Inflammatory macrophage treated with lipopolysaccharide for 1 hour (primary cell): ENCODE results near the gene EIF2B4.
"Not testable (repeated sequence)": the region's sequence is repeated elsewhere in the genome, so short reads cannot be mapped to it uniquely, and the experiment has no call there.

Experiments
- DNase-seq, 2 donors: peaks; one replicate each; pipeline ENCODE4 v3.0.0-alpha.2; 2020 to 2022

Gene EIF2B4

DNA sequence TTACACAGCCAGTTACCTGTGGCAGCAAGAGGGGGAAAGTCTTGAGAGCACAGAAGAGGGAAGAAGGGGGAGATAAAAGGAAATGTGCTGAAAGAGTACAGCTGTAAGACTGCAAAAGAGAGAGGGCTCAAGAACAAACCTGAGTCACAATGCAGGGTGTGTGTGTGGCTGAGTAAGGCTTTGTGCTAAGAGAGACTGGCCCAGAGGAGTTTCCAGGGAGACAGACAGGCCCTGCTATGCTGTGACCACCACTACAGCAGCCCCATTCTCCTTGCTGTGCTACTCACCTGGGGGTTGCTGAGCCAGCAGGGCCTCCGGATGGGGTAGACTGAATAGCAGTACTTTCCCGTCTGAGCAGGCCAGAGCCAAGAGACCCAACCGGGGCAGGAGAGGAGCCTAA, 34.8 kb downstream of the EIF2B4 start:
- DNase-seq = no peak

DNA sequence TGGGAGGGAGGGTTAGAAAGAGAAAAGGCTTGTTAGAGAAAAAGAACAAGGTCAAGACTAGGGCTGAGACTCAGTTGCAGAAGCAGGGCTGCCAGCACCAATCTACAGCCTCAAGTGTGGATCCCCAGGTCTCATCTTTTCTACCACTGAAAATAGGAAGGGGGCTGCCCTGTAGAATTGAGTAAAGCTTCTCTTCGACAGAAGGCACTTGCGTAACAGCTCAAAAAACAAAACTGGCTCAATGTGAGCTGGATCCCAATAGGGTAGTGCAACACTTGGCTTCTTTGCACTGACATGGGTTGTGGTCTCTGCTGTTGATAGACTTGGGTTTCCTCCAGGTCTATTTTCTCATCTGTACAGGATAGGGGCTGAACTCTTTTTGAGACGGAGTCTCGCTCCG, 45.4 kb downstream of the EIF2B4 start:
- no peak for DNase-seq

DNA sequence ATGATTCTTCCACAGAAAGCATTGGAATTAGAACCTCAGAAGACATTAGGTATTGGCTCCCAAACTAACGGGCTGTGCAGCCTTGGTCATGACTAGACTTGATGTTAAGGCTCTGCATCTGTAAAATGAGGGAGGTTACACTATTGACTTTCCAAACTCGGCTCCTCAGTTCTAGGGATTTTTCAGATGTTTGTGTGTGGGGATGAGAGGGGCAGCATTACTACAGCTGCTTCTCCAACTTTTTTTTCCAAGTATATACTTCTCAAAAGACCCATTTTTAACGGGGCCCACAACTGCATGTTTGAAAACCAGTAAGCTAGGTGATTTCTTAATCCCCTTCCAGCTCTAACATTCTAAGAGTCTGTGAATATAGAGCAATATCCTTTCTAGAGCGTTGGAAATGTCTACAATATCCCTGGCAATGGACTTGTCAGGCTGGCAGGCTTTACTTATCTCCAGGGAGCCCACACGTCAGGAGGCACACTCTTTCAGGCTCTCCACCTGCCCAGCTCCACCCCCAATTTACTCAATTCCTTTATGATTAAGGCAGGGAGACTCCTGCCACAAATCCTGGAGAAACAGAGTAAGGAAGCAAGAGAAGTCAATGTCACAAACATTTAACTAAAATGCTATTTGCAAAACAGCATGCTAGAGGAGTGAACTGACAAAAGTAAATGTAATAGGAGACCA, 46.4 kb downstream of the EIF2B4 start:
- DNase-seq = no peak

DNA sequence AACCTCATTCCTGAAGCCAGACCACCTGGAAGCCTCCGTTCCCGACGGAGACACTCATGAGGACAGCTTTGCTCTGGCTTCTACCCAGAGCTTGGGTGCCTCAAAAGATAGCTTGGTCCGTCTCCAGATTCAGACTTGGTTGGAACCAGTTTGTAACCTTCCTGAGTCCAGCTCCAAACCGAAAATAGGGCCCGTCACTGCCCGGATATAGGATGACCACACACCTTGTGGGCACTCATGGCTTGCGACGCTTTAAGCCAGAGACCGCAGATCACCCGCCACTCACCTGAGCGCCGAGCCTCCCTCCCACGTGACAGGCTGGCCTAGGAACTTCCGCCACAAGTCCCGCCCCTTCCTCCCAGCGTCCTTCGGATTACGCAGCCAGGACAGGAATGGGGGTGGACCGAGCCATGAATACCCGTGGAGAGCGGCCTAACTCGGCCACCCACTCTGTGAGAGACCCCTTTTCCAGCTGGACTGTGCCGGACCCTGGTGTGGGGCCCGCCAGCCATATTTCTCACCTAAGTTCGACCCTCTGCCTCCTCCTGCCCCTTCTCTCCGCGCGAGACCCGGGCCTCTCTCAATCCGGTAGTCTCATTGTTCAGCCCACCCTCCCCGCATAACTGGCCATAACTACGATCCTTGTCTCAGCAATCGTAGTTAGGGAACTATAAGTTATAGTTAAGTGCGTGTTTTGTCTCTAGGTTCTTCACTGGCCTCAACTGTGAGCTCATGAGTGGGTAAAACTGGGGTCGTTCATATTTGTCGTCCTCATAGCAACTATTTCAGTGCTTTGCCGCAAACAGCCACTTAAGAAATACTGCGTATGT, 47.2 kb downstream of the EIF2B4 start, which contains the start of gene MPV17:
MPV17 (minus strand) TSS at position 332 of the 830 bp plus-strand sequence. CDS start 580 bp downstream, outside the sequence.
- DNase-seq = peak; percentile 84

DNA sequence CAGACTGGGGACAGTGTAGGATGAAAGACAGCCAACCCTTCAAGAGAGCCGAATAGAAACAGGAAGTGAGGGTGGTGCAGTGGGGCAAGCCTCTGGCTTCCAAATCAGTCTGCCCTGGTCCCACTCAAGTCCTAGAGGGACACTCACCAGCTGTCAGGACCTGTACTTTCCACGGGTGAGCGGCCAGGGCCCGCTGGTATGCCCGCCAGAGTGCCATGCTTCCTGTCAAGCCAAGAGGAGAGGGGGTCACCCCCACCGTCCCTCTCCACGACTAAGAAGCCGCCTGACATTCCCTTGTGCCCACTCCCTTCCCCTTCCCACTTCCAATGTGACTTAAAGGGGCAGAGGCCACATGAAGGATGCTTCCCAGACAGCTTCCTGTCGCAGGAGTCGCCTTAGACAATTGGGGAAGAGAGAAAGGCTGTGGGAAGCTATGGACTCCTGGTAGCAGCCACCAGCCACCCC, 47.8 kb downstream of the EIF2B4 start:
- peak; percentile 35 to 54 for DNase-seq

DNA sequence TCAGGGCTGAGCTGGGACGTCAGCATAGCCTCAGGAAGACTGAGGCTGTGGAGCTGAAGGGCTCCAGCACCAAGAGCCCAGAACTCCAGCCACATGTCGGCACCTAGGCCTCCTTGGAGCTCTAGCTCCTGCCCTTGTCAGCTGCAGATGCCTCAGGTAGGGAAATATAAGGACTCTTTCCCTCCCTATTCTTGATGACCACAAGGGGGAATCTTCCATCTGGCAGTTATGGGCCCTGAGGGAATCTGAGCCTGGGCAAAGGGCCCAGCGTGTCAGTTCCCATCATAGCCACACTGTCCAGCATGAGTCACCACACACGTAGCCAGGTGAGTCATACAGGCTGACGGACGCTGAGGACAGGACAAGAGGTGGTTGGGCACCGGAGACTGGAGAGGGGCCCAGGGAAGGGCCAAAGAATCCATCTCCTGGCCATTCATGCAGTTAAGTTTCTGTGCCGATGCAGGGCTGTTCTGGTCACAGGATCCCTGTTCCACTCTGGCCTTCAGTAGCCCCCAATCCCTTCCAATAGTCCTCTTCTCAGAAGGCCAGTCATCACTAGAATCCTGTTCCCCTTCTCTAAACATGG, 49.1 kb downstream of the EIF2B4 start:
- DNase-seq = peak; percentile 25 to 68

DNA sequence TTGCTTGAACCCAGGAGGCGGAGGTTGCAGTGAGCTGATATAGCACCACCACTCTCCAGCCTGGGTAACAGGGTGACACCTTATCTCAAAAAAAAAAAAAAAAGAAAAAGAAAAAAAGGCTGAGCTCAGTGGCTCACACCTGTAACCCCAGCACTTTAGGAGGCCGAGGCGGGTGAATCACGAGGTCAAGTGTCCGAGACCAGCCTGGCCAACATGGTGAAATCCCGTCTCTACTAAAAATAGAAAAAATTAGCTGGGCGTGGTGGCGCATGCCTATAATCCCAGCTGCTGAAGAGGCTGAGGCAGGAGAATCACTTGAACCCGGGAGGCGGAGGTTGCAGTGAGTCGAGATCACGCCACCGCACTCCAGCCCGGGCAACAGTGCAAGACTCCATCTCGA, 50.3 kb downstream of the EIF2B4 start:
- not testable (repeated sequence) for DNase-seq

DNA sequence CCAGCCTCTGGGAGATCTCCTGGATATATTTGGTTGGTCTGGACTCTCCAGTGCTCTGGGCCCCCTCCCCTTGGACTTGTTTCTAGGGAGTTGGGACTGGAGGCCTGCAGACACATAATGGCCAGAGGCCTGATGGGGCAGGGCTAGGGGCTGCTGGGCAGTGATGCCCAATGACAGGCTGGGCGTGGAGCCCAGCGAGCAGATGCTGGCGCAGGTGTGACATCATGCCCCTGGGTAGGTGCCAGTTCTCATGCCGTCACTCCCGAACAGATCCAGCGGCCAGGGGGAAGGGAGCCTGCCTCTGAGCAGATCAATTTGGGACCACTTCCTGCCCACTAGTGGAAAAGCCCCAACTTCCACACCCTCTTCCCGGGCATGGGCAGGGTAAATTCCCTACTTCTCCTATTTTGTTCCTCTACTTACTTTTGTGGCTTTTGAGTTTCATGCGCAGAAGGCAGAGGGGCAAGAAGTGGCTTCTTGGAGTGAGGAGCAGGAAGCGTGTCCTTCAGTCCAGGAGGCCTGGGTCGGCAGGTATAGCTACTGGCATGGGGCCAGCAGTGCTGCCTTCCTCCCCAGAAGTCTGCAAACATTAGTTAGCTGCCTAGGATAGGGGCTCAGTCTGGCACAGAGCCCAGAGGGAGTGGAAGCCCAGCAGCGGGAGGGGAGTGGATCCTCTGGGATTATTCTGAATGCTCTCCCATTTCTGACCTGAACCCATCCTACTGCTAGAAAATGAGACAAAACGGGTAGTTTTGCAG, 53.3 kb downstream of the EIF2B4 start:
- DNase-seq = peak; percentile 32 to 42

DNA sequence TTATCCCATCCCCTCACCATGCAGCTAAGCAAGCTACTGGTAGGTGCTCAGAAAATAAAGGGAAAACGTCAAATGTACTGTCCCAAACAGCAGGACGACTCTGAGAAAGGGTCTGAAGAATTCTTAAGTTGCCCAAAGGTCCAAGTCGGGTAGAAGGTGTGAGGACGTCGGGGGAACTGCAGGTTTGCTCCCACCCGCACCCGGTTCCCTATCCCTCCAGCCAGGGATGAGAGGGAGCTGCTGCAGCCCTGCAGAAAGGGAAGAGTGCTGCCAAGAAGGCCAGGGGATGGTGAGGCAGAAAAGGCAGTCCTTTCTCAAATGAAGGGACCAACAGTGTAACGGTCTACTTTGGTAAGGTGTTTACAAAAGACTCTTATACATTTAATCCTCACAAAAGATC, 55.0 kb downstream of the EIF2B4 start:
- DNase-seq = no peak

DNA sequence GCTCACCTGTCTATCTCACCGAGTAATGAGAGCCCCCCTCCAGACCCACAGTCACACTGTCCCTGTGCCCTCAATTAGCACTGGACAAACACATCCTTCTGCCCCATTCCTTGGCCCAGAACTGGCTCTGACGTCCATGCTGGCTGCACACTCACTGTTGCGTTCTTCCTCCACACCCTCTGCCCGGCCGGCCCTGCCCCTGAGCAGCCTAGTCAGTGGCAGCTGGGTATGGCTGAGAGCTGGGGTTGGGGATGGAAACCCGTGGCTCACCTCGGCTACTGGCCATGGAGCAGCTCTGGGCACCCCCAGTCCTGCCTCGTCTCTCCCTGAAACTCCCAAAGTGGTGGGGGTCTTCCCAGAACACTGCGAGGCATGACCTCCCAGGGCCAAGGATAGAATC, 55.4 kb downstream of the EIF2B4 start:
- DNase-seq = no peak
